Stimulated activated CD4-positive, alpha-beta T cell treated with anti-CD3 and anti-CD28 coated beads, Interleukin-15, amount 100 ng/mL, for 1 hour (primary cell): ENCODE data around the gene ZBTB20.

Source experiments
- DNase-seq, 2 donors: peaks; one replicate each; pipeline ENCODE4 v3.0.0-alpha.2; 2020; ENCODE audit warnings: low read depth in 1 of 2, low spot score in 1 of 2

The ZBTB20 gene

GRCh38 chr3:114718898-114719210, 428.2 kb downstream of the ZBTB20 start:
- no peak for DNase-seq

- DNase-seq, result no peak
These were observed 428.8 kb downstream of the ZBTB20 start for GRCh38 chr3:114718071-114718897.

- no peak for DNase-seq
These were observed 430.2 kb downstream of the ZBTB20 start for GRCh38 chr3:114716916-114717315.

- no peak for DNase-seq
These were observed 431.0 kb downstream of the ZBTB20 start for GRCh38 chr3:114716126-114716525.

GRCh38 chr3:114714957-114715460, 432.1 kb downstream of the ZBTB20 start:
- no peak for DNase-seq

GRCh38 chr3:114714237-114714636, 432.9 kb downstream of the ZBTB20 start:
- no peak for DNase-seq

- DNase-seq, result no peak
These were observed 434.2 kb downstream of the ZBTB20 start for GRCh38 chr3:114712728-114713492.

- no peak for DNase-seq
These were observed 435.7 kb downstream of the ZBTB20 start for GRCh38 chr3:114711321-114711886.

- no peak for DNase-seq
These were observed 438.0 kb downstream of the ZBTB20 start for GRCh38 chr3:114709102-114709501.

GRCh38 chr3:114707252-114707860, 439.7 kb downstream of the ZBTB20 start:
- DNase-seq, result no peak

- DNase-seq, result no peak
These were observed 440.4 kb downstream of the ZBTB20 start for GRCh38 chr3:114706591-114707232.

- DNase-seq, result no peak
These were observed 446.4 kb downstream of the ZBTB20 start for GRCh38 chr3:114700637-114701234.

- no peak for DNase-seq
These were observed 448.7 kb downstream of the ZBTB20 start for GRCh38 chr3:114698146-114699105.

GRCh38 chr3:114697401-114697800, 449.7 kb downstream of the ZBTB20 start:
- no peak for DNase-seq

- no peak for DNase-seq
These were observed 452.8 kb downstream of the ZBTB20 start for GRCh38 chr3:114694251-114694650.

GRCh38 chr3:114691871-114692270, 455.2 kb downstream of the ZBTB20 start:
- no peak for DNase-seq

GRCh38 chr3:114690911-114691310, 456.2 kb downstream of the ZBTB20 start:
- DNase-seq, result no peak

GRCh38 chr3:114687151-114687550, 459.9 kb downstream of the ZBTB20 start:
- no peak for DNase-seq

GRCh38 chr3:114686621-114687020, 460.5 kb downstream of the ZBTB20 start:
- no peak for DNase-seq

GRCh38 chr3:114685161-114685560, 461.9 kb downstream of the ZBTB20 start:
- no peak for DNase-seq
